ENCODE measurements around the gene ANKRD1. TPM values are rescaled to one million over a fixed set of nuclear protein-coding genes. Genes with fewer than 3 reads are reported as not detected.
"Not testable (repeated sequence)": the region's sequence is repeated elsewhere in the genome, so short reads cannot be mapped to it uniquely, and the experiment has no call there.

ANKRD1 gene
- total RNA-seq, 2 experiments from 2014 or later, result not detected

DNA sequence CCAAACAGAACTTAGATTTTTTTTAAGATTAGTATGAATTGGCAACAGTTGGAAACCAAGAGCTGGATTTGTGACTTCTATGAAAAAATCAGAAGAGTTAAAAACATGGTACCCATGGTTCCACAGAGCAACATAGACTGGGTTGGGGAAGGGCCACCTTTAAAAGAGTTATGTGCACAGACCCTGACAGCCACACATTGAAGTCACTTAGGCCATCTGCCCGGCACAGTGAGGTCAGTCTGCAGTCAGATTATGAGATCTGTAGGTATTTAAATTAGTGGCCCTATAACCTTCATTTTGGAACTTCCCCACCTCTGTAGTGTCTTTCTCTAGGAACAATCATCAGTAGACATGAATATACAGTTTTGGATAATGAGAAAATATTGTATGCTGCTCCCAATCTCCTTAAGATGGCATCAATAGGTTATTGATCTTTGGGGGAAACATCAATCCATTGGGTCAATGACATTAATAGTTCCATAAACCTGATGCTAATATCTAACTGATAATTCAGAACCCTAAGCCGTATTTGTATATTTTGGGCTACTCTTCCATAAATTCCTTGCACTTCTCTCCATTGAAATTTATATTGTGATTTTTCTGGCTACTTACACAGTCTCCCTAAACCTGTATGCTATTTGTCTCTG lies 7.0 kb downstream of the ANKRD1 start:
- H3K4me3 Mint-ChIP-seq, result no peak overlapping the region
- no peak for DNase-seq
- no peak for ATAC-seq (ENCODE audit: low read depth)
- no peaks in the 10 kb centered on the region for H3K36me3 Mint-ChIP-seq
- peaks cover 10% of the 10 kb centered on the region for H3K27me3 Mint-ChIP-seq
- H3K9me3 Mint-ChIP-seq, result no peaks in the 10 kb centered on the region
- peaks cover 3% of the 10 kb centered on the region for H3K4me1 Mint-ChIP-seq
- no peak overlapping the region for H3K27ac Mint-ChIP-seq
- POLR2A ChIA-PET, result no interaction called here

DNA sequence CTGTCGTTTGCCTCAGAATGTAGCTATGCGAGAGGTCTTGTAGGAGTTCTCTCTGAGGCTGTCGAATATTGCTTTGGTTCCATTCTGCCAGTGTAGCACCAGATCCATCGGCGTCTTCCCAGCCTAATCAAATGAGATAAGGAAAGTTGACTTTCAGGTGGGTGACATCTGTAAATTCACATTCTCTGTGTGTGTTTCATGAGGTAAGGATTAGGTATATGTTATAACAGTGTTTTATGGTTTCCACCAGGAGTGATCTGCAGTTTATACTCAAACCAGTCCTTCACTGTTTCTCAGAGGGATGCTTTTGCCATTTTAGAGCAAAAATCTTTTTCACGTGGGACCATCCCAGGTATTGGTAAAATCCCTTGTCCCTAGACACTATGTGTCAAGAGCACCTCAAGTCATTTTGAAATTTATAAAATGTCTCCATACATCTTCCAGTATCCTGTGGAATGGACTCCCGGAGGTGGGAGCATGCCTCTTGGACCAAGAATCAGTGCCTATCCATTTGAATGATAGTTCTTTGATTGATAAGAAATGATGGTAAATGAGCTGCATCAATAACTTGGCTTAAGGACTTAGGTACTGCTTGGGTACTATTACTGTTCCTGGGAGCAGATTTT lies 7.9 kb downstream of the ANKRD1 start:
- no peak overlapping the region for H3K4me3 Mint-ChIP-seq
- no peak for ATAC-seq (ENCODE audit: low read depth)
- no peaks in the 10 kb centered on the region for H3K36me3 Mint-ChIP-seq
- no peaks in the 10 kb centered on the region for H3K9me3 Mint-ChIP-seq
- H3K27me3 Mint-ChIP-seq, result peaks cover 8% of the 10 kb centered on the region
- H3K4me1 Mint-ChIP-seq, result peaks cover 3% of the 10 kb centered on the region
- POLR2A ChIA-PET, result no interaction called here
- no peak overlapping the region for H3K27ac Mint-ChIP-seq
- no peak for DNase-seq

- Mint-ChIP-seq H3K4me1 (peaks cover 3% of the 10 kb centered on the region), H3K36me3 (no peaks in the 10 kb centered on the region), H3K9me3 (no peaks in the 10 kb centered on the region), H3K4me3 (no peak overlapping the region), H3K27ac (no peak overlapping the region), H3K27me3 (peaks cover 3% of the 10 kb centered on the region)
- DNase-seq (no peak), ATAC-seq (ENCODE audit: low read depth) (no peak)
- POLR2A ChIA-PET, result interaction anchor here (0.5 kb wide), 1 partner anchor 31 kb away, joined by 3 read pairs; no protein-coding TSS in a partner anchor
These were observed 8.7 kb downstream of the ANKRD1 start for GRCh38 chr10:90912174-90912573.

DNA sequence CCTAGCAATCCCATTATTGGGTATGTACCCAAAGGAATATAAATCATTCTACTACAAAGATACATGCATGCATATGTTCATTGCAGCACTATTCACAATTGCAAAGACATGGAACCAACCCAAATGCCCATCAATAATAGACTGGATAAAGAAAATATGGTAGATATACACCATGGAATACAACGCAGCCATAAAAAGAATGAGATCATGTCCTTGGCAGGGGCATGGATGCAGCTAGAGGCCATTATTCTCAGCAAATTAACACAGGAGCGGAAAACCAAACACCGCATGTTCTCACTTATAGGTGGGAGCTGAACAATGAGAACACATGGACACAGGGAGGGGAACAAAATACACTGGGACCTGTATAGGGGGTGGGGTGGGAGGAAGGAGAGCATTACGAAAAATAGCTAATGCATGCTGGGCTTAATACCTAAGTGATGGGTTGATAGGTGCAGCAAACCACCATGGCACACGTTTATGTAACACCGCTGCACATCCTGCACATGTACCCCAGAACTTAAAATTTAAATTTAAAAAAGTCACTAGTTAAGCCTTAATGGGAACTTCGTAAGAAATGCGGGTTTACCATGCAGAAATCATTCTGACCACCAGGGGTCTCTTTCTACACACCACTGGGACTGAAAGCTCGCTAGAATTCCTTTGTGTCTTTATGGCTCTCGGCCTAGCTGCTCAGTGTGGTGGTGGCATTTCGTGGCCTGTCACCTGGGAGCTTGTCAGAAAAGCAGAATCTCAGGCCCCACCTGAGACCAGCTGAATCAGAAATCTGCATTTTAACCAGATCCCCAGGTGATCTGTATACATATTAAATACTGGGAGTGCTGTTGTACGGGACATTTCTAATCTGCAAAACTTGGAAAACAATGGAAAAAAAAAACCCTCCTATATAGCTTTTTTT lies 9.5 kb downstream of the ANKRD1 start:
- Mint-ChIP-seq H3K9me3 (no peaks in the 10 kb centered on the region), H3K27ac (no peak overlapping the region), H3K27me3 (peaks cover 2% of the 10 kb centered on the region), H3K4me3 (no peak overlapping the region), H3K36me3 (no peaks in the 10 kb centered on the region), H3K4me1 (peaks cover 3% of the 10 kb centered on the region)
- ATAC-seq (ENCODE audit: low read depth) (peak; percentile 82), DNase-seq (peak; percentile 34)
- POLR2A ChIA-PET, result interaction anchor here (0.5 kb wide), 1 partner anchor 32 kb away, joined by 3 read pairs; no protein-coding TSS in a partner anchor

DNA sequence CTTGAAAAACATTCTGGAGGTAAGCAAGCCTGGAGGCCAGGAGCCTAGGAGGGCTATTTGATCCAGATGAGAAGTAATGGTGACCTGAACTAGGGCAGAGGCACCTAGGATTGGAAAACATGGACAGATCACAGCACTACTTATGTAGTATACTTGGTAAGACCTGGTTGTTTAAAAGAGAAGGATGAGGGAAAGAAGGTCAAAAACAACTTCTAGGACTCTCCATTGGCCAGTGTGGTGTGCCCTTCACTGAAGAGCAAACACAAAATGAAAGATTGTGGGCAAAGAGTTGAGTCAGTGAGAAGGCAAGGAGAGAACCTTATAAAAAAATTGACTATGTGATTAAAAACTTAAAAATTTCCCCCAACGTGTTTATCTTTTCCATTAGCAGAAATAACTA lies 14.3 kb downstream of the ANKRD1 start:
- no peaks in the 10 kb centered on the region for H3K27me3 Mint-ChIP-seq
- H3K4me3 Mint-ChIP-seq, result no peak overlapping the region
- POLR2A ChIA-PET, result no interaction called here
- DNase-seq (no peak), ATAC-seq (ENCODE audit: low read depth) (no peak)
- no peaks in the 10 kb centered on the region for H3K9me3 Mint-ChIP-seq
- peaks cover 10% of the 10 kb centered on the region for H3K36me3 Mint-ChIP-seq
- no peak overlapping the region for H3K27ac Mint-ChIP-seq
- H3K4me1 Mint-ChIP-seq, result peaks cover 6% of the 10 kb centered on the region

DNA sequence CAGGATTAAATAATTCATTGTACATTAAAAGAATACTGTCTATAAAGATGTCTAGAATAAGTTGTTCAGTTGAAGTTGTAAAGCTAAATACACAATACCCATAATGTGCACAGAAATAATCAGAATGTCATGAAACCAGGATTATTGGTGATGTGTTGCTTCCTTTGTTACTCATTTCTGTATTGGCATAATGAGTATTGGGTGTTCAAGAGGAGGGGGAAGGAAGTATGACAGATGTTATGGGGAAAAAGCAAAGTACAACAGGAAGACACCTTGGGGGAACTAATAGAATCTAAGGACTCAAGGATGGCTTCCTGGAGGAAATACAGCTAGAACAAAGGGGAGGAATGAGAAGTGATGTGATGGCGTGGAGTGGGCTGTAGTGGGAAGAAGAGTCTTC lies 15.0 kb downstream of the ANKRD1 start:
- POLR2A ChIA-PET, result no interaction called here
- Mint-ChIP-seq H3K36me3 (peaks cover 12% of the 10 kb centered on the region), H3K27ac (no peak overlapping the region), H3K27me3 (no peaks in the 10 kb centered on the region), H3K4me1 (peaks cover 6% of the 10 kb centered on the region), H3K9me3 (no peaks in the 10 kb centered on the region), H3K4me3 (no peak overlapping the region)
- ATAC-seq (ENCODE audit: low read depth) (no peak), DNase-seq (no peak)

- Mint-ChIP-seq H3K27ac (peak overlapping the region; percentile 79), H3K4me1 (peaks cover 17% of the 10 kb centered on the region), H3K36me3 (peaks cover 28% of the 10 kb centered on the region), H3K4me3 (peak overlapping the region; percentile 65)
- POLR2A ChIA-PET, DNase-seq, H3K27me3 Mint-ChIP-seq, H3K9me3 Mint-ChIP-seq: not testable (repeated sequence)
- ATAC-seq (ENCODE audit: low read depth), result peak; percentile 74
These were observed 24.0 kb downstream of the ANKRD1 start for GRCh38 chr10:90896916-90897315.

DNA sequence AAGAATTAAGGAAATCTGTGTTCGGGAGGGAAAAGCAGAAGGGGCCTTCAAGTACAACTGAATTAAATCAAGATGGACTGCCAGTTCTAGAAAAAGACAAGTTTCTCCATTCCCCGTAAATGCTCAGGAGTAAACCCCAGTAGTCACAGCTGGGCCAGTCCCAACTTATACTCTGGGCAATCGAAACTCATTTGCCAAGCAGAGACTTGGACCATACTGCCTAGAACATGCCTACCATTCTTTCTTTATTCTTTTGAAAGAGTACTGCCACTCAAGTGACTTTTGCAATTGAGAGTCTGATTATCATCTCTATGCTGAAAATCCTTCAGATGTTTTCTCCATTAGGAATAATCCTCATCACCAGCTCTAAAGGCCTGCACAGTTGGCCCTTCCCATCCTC lies 27.7 kb downstream of the ANKRD1 start:
- H3K9me3 Mint-ChIP-seq, result no peaks in the 10 kb centered on the region
- H3K36me3 Mint-ChIP-seq, result peaks cover 33% of the 10 kb centered on the region
- POLR2A ChIA-PET, result no interaction called here
- no peak overlapping the region for H3K27ac Mint-ChIP-seq
- peaks cover 17% of the 10 kb centered on the region for H3K4me1 Mint-ChIP-seq
- H3K4me3 Mint-ChIP-seq, result no peak overlapping the region
- no peaks in the 10 kb centered on the region for H3K27me3 Mint-ChIP-seq
- ATAC-seq (ENCODE audit: low read depth) (no peak), DNase-seq (no peak)

- H3K36me3 Mint-ChIP-seq, result peaks cover 36% of the 10 kb centered on the region
- no peaks in the 10 kb centered on the region for H3K9me3 Mint-ChIP-seq
- POLR2A ChIA-PET, result no interaction called here
- H3K4me3 Mint-ChIP-seq, result no peak overlapping the region
- ATAC-seq (ENCODE audit: low read depth) (no peak), DNase-seq (no peak)
- peaks cover 2% of the 10 kb centered on the region for H3K4me1 Mint-ChIP-seq
- no peaks in the 10 kb centered on the region for H3K27me3 Mint-ChIP-seq
- H3K27ac Mint-ChIP-seq, result no peak overlapping the region
These were observed 30.5 kb downstream of the ANKRD1 start for GRCh38 chr10:90890347-90890746.

GRCh38 chr10:90889636-90890035 lies 31.3 kb downstream of the ANKRD1 start:
- DNase-seq (no peak), ATAC-seq (ENCODE audit: low read depth) (no peak)
- no peaks in the 10 kb centered on the region for H3K9me3 Mint-ChIP-seq
- H3K4me3 Mint-ChIP-seq, result no peak overlapping the region
- peaks cover 2% of the 10 kb centered on the region for H3K4me1 Mint-ChIP-seq
- peaks cover 35% of the 10 kb centered on the region for H3K36me3 Mint-ChIP-seq
- POLR2A ChIA-PET, result no interaction called here
- no peak overlapping the region for H3K27ac Mint-ChIP-seq
- no peaks in the 10 kb centered on the region for H3K27me3 Mint-ChIP-seq

DNA sequence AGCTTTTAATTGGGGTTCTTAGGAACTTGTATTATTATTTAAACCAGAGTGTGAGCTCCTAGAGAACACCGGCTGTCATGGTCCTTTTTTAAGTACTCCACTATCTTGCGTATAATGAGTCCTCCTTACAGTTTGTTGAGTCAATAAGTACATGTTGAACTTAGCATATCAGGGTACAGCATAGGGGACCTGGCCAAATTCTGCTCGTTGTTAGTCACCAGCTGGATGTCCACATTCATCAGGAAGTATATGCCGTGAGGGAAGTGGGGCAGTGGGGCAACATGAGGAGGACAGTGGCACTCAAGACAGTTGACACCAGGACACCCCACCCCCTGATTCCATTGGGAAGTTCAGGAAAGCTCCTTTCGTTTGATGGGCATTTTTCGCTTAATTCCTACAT lies 32.5 kb downstream of the ANKRD1 start:
- no peaks in the 10 kb centered on the region for H3K9me3 Mint-ChIP-seq
- H3K27ac Mint-ChIP-seq, result no peak overlapping the region
- POLR2A ChIA-PET, result no interaction called here
- peaks cover 33% of the 10 kb centered on the region for H3K36me3 Mint-ChIP-seq
- no peak overlapping the region for H3K4me3 Mint-ChIP-seq
- no peak for DNase-seq
- peaks cover 2% of the 10 kb centered on the region for H3K4me1 Mint-ChIP-seq
- H3K27me3 Mint-ChIP-seq, result no peaks in the 10 kb centered on the region
- no peak for ATAC-seq (ENCODE audit: low read depth)

DNA sequence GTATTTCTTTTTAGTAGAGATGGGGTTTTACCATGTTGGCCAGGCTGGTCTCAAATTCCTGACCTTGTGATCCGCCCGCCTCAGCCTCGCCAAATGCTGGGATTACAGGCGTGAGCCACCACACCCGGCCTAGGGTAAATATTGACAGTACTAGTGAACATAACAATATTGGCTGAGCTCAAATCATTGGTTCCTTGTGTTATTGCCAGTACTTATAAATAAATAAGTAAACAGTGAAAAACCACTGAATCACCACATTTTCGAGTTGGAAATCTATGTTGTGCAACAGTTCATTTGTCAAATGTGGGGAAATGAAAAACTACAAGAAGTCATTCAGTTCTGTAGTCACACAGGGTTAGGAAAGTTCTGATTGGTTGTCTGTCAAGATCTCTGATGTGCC lies 33.3 kb downstream of the ANKRD1 start:
- no peak for ATAC-seq (ENCODE audit: low read depth)
- DNase-seq, result no peak
- H3K4me1 Mint-ChIP-seq, result peaks cover 2% of the 10 kb centered on the region
- H3K27me3 Mint-ChIP-seq, result no peaks in the 10 kb centered on the region
- H3K4me3 Mint-ChIP-seq, result no peak overlapping the region
- H3K36me3 Mint-ChIP-seq, result peaks cover 33% of the 10 kb centered on the region
- no peaks in the 10 kb centered on the region for H3K9me3 Mint-ChIP-seq
- H3K27ac Mint-ChIP-seq, result no peak overlapping the region
- POLR2A ChIA-PET, result no interaction called here

- Mint-ChIP-seq H3K4me1 (no peaks in the 10 kb centered on the region), H3K27ac (no peak overlapping the region), H3K4me3 (no peak overlapping the region), H3K9me3 (no peaks in the 10 kb centered on the region), H3K27me3 (no peaks in the 10 kb centered on the region), H3K36me3 (peaks cover 21% of the 10 kb centered on the region)
- DNase-seq (no peak), ATAC-seq (ENCODE audit: low read depth) (no peak)
- POLR2A ChIA-PET, result no interaction called here
These were observed 35.7 kb downstream of the ANKRD1 start for GRCh38 chr10:90885176-90885575.

- POLR2A ChIA-PET, result no interaction called here
- Mint-ChIP-seq H3K36me3 (peaks cover 21% of the 10 kb centered on the region), H3K27me3 (no peaks in the 10 kb centered on the region), H3K4me1 (no peaks in the 10 kb centered on the region), H3K9me3 (no peaks in the 10 kb centered on the region), H3K27ac (no peak overlapping the region), H3K4me3 (no peak overlapping the region)
- no peak for DNase-seq
- ATAC-seq (ENCODE audit: low read depth), result no peak
These were observed 36.5 kb downstream of the ANKRD1 start for GRCh38 chr10:90884431-90884830.
